T-helper 1 cell treated with Interleukin-12 subunit alpha and Interleukin-12 subunit beta and Interleukin-4 antibody, amounts not matched to agents 30 ng/mL and 1 ng/mL, for 36 hours (primary cell): ENCODE data around the gene TMEM187. TPM values are rescaled to one million over a fixed set of nuclear protein-coding genes. Genes with fewer than 3 reads are reported as not detected.

Experiments used
- intact Hi-C: fragments of 100-400 bp; cut with micrococcal nuclease; formaldehyde crosslinking; loops from one replicate; pipeline ENCODE4 v1.15.1; 2024
- total RNA-seq: library from RNA; stranded (reverse); gene quantifications from 2 replicates; pipeline ENCODE4 v1.2.3, GENCODE V29; 2022

Gene TMEM187
- total RNA-seq, 1 donor from 2014 or later = 5.8 TPM

GRCh38 chrX:154015581-154016264 is 43.2 kb downstream of the TMEM187 start:
- intact Hi-C loops = no loop called here

GRCh38 chrX:154016366-154017076 is 44.0 kb downstream of the TMEM187 start:
- intact Hi-C loops = no loop called here

GRCh38 chrX:154017766-154018517 is 45.4 kb downstream of the TMEM187 start:
- intact Hi-C loops = loop anchor here (2.0 kb wide), 1 partner anchor 45 kb away; the partner anchor contains the start of gene TMEM187

- intact Hi-C loops = loop anchor here (2.0 kb wide), 1 partner anchor 46 kb away; the partner anchor contains the start of gene TMEM187
Measured at GRCh38 chrX:154018518-154019060, 46.0 kb downstream of the TMEM187 start.

- intact Hi-C loops = loop anchor here (2.0 kb wide), 1 partner anchor 46 kb away; the partner anchor contains the start of gene TMEM187
Measured at GRCh38 chrX:154019061-154019621, 46.6 kb downstream of the TMEM187 start.

- intact Hi-C loops = loop anchor here (2.0 to 5.0 kb wide), 3 partner anchors 31 to 77 kb away; partner anchors contain the start of genes MECP2 and TMEM187
Measured at GRCh38 chrX:154019633-154020528, 47.3 kb downstream of the TMEM187 start, which contains the start of gene IRAK1. IRAK1 (minus strand) TSS chrX:154019902; CDS start chrX:154019812, 90 bp downstream.

GRCh38 chrX:154020536-154021115 is 48.1 kb downstream of the TMEM187 start:
- intact Hi-C loops = loop anchor here (2.0 to 5.0 kb wide), 2 partner anchors 30 to 77 kb away; partner anchors contain the start of gene MECP2

- intact Hi-C loops = loop anchor here (2.0 to 5.0 kb wide), 2 partner anchors 30 to 76 kb away; partner anchors contain the start of gene MECP2
Measured at GRCh38 chrX:154021131-154021611, 48.6 kb downstream of the TMEM187 start.

- intact Hi-C loops = loop anchor here (1.0 to 5.0 kb wide), 2 partner anchors 8 to 75 kb away; partner anchors contain the start of gene MECP2
Measured at GRCh38 chrX:154022108-154022507, 49.6 kb downstream of the TMEM187 start.

- intact Hi-C loops = loop anchor here (5.0 kb wide), 1 partner anchor 74 kb away; the partner anchor contains the start of gene MECP2
Measured at GRCh38 chrX:154023276-154024000, 50.9 kb downstream of the TMEM187 start.

- intact Hi-C loops = loop anchor here (5.0 kb wide), 1 partner anchor 73 kb away; the partner anchor contains the start of gene MECP2
Measured at GRCh38 chrX:154024271-154024670, 51.7 kb downstream of the TMEM187 start.

- intact Hi-C loops = no loop called here
Measured at GRCh38 chrX:154025230-154025629, 52.7 kb downstream of the TMEM187 start.

- intact Hi-C loops = no loop called here
Measured at GRCh38 chrX:154026136-154027021, 53.8 kb downstream of the TMEM187 start.

- intact Hi-C loops = no loop called here
Measured at GRCh38 chrX:154027022-154027402, 54.5 kb downstream of the TMEM187 start.

- intact Hi-C loops = no loop called here
Measured at GRCh38 chrX:154027986-154028385, 55.4 kb downstream of the TMEM187 start.

- intact Hi-C loops = no loop called here
Measured at GRCh38 chrX:154028502-154029184, 56.1 kb downstream of the TMEM187 start.

GRCh38 chrX:154029439-154029838 is 56.9 kb downstream of the TMEM187 start:
- intact Hi-C loops = no loop called here
